H1 (cell line): ENCODE data around the gene FOXA2. TPM values are rescaled to one million over a fixed set of nuclear protein-coding genes. Genes with fewer than 3 reads are reported as not detected.

Experiments
- CTCF ChIA-PET: fragments of 300-600 bp; sonication (Branson Sonifier 250); formaldehyde crosslinking; loops from one replicate; lab custom pipeline; 2021; ENCODE audit not compliant: partially characterized antibody; lab: Charles Lee
- POLR2A ChIA-PET: fragments of 300-600 bp; sonication (Branson Sonifier 250); formaldehyde crosslinking; loops from one replicate; lab custom pipeline; 2021; ENCODE audit warnings: inconsistent platforms; ENCODE audit not compliant: partially characterized antibody; lab: Charles Lee
- DNase-seq, 2 experiments: peaks; one replicate each; pipeline versions ENCODE4 v3.0.0 to v3.0.0-alpha.2; 2010 to 2022; ENCODE audit warnings: low spot score in 2 of 2, low read depth in 1 of 2, mixed read lengths in 1 of 2
- FAIRE-seq: peaks from 2 replicates; lab custom pipeline; 2011; peaks lifted over from hg19 to GRCh38; lab: Jason Lieb, UNC
- H2AFZ ChIP-seq: 2 replicates; pipeline ENCODE4 v1.8.1; 2012; ENCODE audit warnings: low read length, inconsistent platforms
- H2AK5ac ChIP-seq: 2 replicates; pipeline ENCODE4 v1.6.1; 2013; ENCODE audit warnings: low read depth, low read length
- H2BK120ac ChIP-seq: replicated peaks from 2 replicates; pipeline ENCODE3; 2013; ENCODE audit warnings: low read depth, low read length, inconsistent platforms
- H2BK12ac ChIP-seq: 2 replicates; pipeline ENCODE4 v1.6.1; 2013; ENCODE audit warnings: low read depth, low read length
- H2BK15ac ChIP-seq: 2 replicates; pipeline ENCODE4 v1.6.1; 2013; ENCODE audit warnings: low read length
- H2BK20ac ChIP-seq: 2 replicates; pipeline ENCODE4 v1.6.1; 2013; ENCODE audit warnings: low read length
- H2BK5ac ChIP-seq: 2 replicates; pipeline ENCODE4 v1.6.1; 2013; ENCODE audit warnings: low read depth, low read length
- H3K14ac ChIP-seq: 2 replicates; pipeline ENCODE4 v1.6.1; 2013; ENCODE audit warnings: inconsistent platforms; ENCODE audit not compliant: insufficient read length
- H3K18ac ChIP-seq: 2 replicates; pipeline ENCODE4 v1.6.1; 2013; ENCODE audit warnings: low read length; ENCODE audit errors: extremely low read depth
- H3K23ac ChIP-seq: 2 replicates; pipeline ENCODE4 v1.6.1; 2013; ENCODE audit warnings: inconsistent platforms; ENCODE audit not compliant: insufficient read length
- H3K23me2 ChIP-seq: 2 replicates; pipeline ENCODE4 v1.6.1; 2013; ENCODE audit warnings: low read depth, low read length
- H3K27ac ChIP-seq: 2 replicates; pipeline ENCODE4 v1.6.1; 2011; ENCODE audit warnings: low read depth, low read length, inconsistent platforms
- H3K27me3 ChIP-seq, 4 experiments: replicated peaks in 1 of 4; 1 replicate in 1 of 4; 2 replicates in 3 of 4; pipeline versions ENCODE4 v1.6.1 to v1.8.1; 2011 to 2013; ENCODE audit warnings: low read length in 3 of 4, mild to moderate bottlenecking in 3 of 4, inconsistent platforms in 2 of 4, mixed read lengths in 2 of 4, moderate library complexity in 1 of 4; ENCODE audit not compliant: control insufficient read depth in 3 of 4, insufficient read depth in 3 of 4; ENCODE audit errors: extremely low read depth in 1 of 4
- H3K36me3 ChIP-seq, 4 experiments: 2 replicates each; pipeline versions ENCODE4 v1.6.1 to v1.8.1; 2011 to 2013; ENCODE audit warnings: mild to moderate bottlenecking in 4 of 4, low read length in 3 of 4, moderate library complexity in 2 of 4, control low read depth in 1 of 4, inconsistent platforms in 1 of 4; ENCODE audit not compliant: insufficient read depth in 4 of 4, control insufficient read depth in 2 of 4
- H3K4ac ChIP-seq: replicated peaks from 2 replicates; pipeline ENCODE3; 2013; ENCODE audit warnings: low read length, low read depth, mixed read lengths, inconsistent platforms; ENCODE audit not compliant: insufficient read length
- H3K4me1 ChIP-seq, 4 experiments: replicated peaks in 1 of 4; 1 replicate in 1 of 4; 2 replicates in 3 of 4; pipeline versions ENCODE4 v1.6.1 to v1.8.1; 2011 to 2013; ENCODE audit warnings: low read length in 3 of 4, inconsistent platforms in 2 of 4, mixed read lengths in 1 of 4; ENCODE audit not compliant: insufficient read depth in 4 of 4, control insufficient read depth in 3 of 4
- H3K4me2 ChIP-seq, 2 experiments: 2 replicates each; pipeline versions ENCODE4 v1.6.1 to v1.8.1; 2011 to 2013; ENCODE audit warnings: low read depth in 2 of 2, low read length in 2 of 2, control low read depth in 1 of 2, inconsistent platforms in 1 of 2, mild to moderate bottlenecking in 1 of 2; ENCODE audit not compliant: insufficient read depth in 1 of 2
- H3K4me3 ChIP-seq, 4 experiments: fragments of 200-600, 300-600 bp in 1 of 4; sonication (generic), shearing (Covaris generic), sonication (Bioruptor Twin) in 1 of 4; 2 replicates each; pipeline versions ENCODE4 v1.5.1 to v1.8.1; 2011 to 2016; ENCODE audit warnings: low read length in 4 of 4, low read depth in 3 of 4, control low read depth in 2 of 4, inconsistent platforms in 2 of 4, mild to moderate bottlenecking in 2 of 4, mixed read lengths in 1 of 4, moderate library complexity in 1 of 4; ENCODE audit not compliant: insufficient read depth in 2 of 4; ENCODE audit errors: extremely low read depth in 1 of 4
- H3K56ac ChIP-seq: replicated peaks from 2 replicates; pipeline ENCODE3; 2013; ENCODE audit warnings: low read depth, mild to moderate bottlenecking, mixed read lengths, low read length, inconsistent platforms; ENCODE audit not compliant: insufficient read length
- H3K79me1 ChIP-seq: 2 replicates; pipeline ENCODE4 v1.6.1; 2013; ENCODE audit warnings: low read depth, low read length, control low read depth
- H3K79me2 ChIP-seq, 2 experiments: 2 replicates each; pipeline versions ENCODE4 v1.6.1 to v1.8.1; 2012 to 2013; ENCODE audit warnings: low read length in 2 of 2, mild to moderate bottlenecking in 2 of 2, inconsistent platforms in 1 of 2; ENCODE audit not compliant: insufficient read depth in 2 of 2, control insufficient read depth in 1 of 2
- H3K9ac ChIP-seq, 4 experiments: replicated peaks in 1 of 4; 1 replicate in 1 of 4; 2 replicates in 3 of 4; pipeline versions ENCODE4 v1.6.1 to v1.8.1; 2011 to 2013; ENCODE audit warnings: low read depth in 3 of 4, low read length in 3 of 4, control low read depth in 2 of 4, mild to moderate bottlenecking in 2 of 4, moderate library complexity in 2 of 4, inconsistent platforms in 1 of 4; ENCODE audit errors: extremely low read depth in 1 of 4
- H3K9me3 ChIP-seq, 2 experiments: 2 replicates each; pipeline versions ENCODE4 v1.6.1 to v1.8.1; 2012 to 2013; ENCODE audit warnings: mild to moderate bottlenecking in 2 of 2, moderate library complexity in 2 of 2, control low read depth in 1 of 2, inconsistent platforms in 1 of 2, low read depth in 1 of 2, low read length in 1 of 2, mixed read lengths in 1 of 2; ENCODE audit not compliant: insufficient read depth in 2 of 2
- H4K20me1 ChIP-seq, 2 experiments: replicated peaks in 1 of 2; 2 replicates each; pipeline versions ENCODE3 to v1.8.1; 2011 to 2013; ENCODE audit warnings: inconsistent platforms in 2 of 2, low read length in 2 of 2, mild to moderate bottlenecking in 1 of 2; ENCODE audit not compliant: insufficient read depth in 2 of 2, control insufficient read depth in 1 of 2
- H4K5ac ChIP-seq: 2 replicates; pipeline ENCODE4 v1.6.1; 2013; ENCODE audit warnings: low read length, low read depth, mixed read lengths, inconsistent platforms; ENCODE audit not compliant: insufficient read length
- H4K8ac ChIP-seq: 2 replicates; pipeline ENCODE4 v1.8.0; 2013; ENCODE audit warnings: mild to moderate bottlenecking, moderate library complexity, low read length, inconsistent platforms; ENCODE audit not compliant: insufficient read depth; ENCODE audit errors: extremely low read depth
- H4K91ac ChIP-seq: replicated peaks from 2 replicates; pipeline ENCODE3; 2013; ENCODE audit warnings: low read length, mixed read lengths, inconsistent platforms; ENCODE audit not compliant: insufficient read length
- POLR2A ChIP-seq, 2 experiments: IDR thresholded peaks; 1 replicate in 1 of 2; 2 replicates in 1 of 2; pipeline ENCODE4 v1.6.1; 2011; ENCODE audit warnings: low read depth in 2 of 2, low read length in 2 of 2, mild to moderate bottlenecking in 2 of 2; ENCODE audit errors: control extremely low read depth in 1 of 2
- RXRA ChIP-seq: IDR thresholded peaks from 2 replicates; pipeline ENCODE4 v1.6.1; 2011; ENCODE audit warnings: low read depth, mild to moderate bottlenecking, low read length, moderate library complexity; ENCODE audit not compliant: insufficient read depth
- SIN3A ChIP-seq, 2 experiments: IDR thresholded peaks in 1 of 2; conservative IDR thresholded peaks in 1 of 2; 2 replicates each; pipeline ENCODE4 v1.6.1; 2011 to 2012; ENCODE audit warnings: low read length in 2 of 2, improper control_type of control experiment in 1 of 2, low read depth in 1 of 2, mild to moderate bottlenecking in 1 of 2
- TCF12 ChIP-seq: IDR thresholded peaks from 2 replicates; pipeline ENCODE4 v1.6.1; 2011; ENCODE audit warnings: low read depth, mild to moderate bottlenecking, low read length
- WGBS, 2 experiments: shearing (Covaris generic) in 1 of 2; methylation state at CpG; one replicate each; pipeline versions ENCODE4 v1.1.6 to v1.1.7; 2013 to 2015; ENCODE audit warnings: low lambda C conversion rate in 2 of 2, mixed read lengths in 2 of 2, inconsistent platforms in 1 of 2, low coverage in 1 of 2, missing lambda C conversion rate in 1 of 2; ENCODE audit not compliant: insufficient replicate concordance in 2 of 2, insufficient coverage in 1 of 2, insufficient read length in 1 of 2; ENCODE audit errors: extremely low coverage in 1 of 2, missing lambda C conversion rate in 1 of 2; 5-methylcytosine and 5-hydroxymethylcytosine counted together
- polyA plus RNA-seq, 7 experiments: library from polyadenylated mRNA; depleted of rRNA in 3 of 7; stranded (reverse) in 5 of 7; unstranded in 2 of 7; fragments of >200 nt in 5 of 7; fragments of 200-250 nt in 2 of 7; gene quantifications; 1 replicate in 5 of 7; 2 replicates in 1 of 7; 4 replicates in 1 of 7; pipeline versions ENCODE4 v1.2.1 to v1.2.3, GENCODE V29; 2011 to 2013; ENCODE audit warnings: missing spikeins in 2 of 7, mixed read lengths in 2 of 7
- total RNA-seq: library from RNA; stranded (reverse); fragmentation: NEBNext Ultra II Directional; extraction: Animal tissue kit (Norgen Biotek cat#: 25700); gene quantifications from 2 replicates; pipeline ENCODE4 v1.2.1, GENCODE V29; 2021

FOXA2 gene
- total and polyA plus RNA-seq, 2 of the 8 experiments (the other 6 are each of a cell fraction or from before 2014, with no cell fraction given) = not detected

- Histone ChIP-seq H3K18ac (no peak overlapping the region), H3K56ac (no peak overlapping the region), H3K4me3 (no peak overlapping the region), H4K5ac (no peak overlapping the region), H2BK12ac (no peak overlapping the region), H3K9me3 (no peaks in the 10 kb centered on the region), H2AFZ (no peak overlapping the region), H3K23me2 (peaks cover 8% of the 10 kb centered on the region; the same call in 1 of the 2 replicates), H2BK15ac (no peak overlapping the region), H3K27ac (no peak overlapping the region), H4K20me1 (peaks cover 15 to 25% of the 10 kb centered on the region in 2 experiments), H2BK20ac (no peak overlapping the region), H3K9ac (no peak overlapping the region), H2AK5ac (no peak overlapping the region), H4K8ac (no peak overlapping the region), H3K23ac (no peak overlapping the region), H3K79me1 (no peaks in the 10 kb centered on the region), H3K4ac (no peak overlapping the region), H4K91ac (no peak overlapping the region), H2BK120ac (no peak overlapping the region), H3K79me2 (no peaks in the 10 kb centered on the region), H3K36me3 (peaks cover 0 to 4% (median 0%) of the 10 kb centered on the region in 4 experiments; a peak in 1 of 8 replicates), H3K4me2 (no peak overlapping the region), H3K14ac (no peak overlapping the region), H2BK5ac (no peak overlapping the region), H3K27me3 (peaks cover 84 to 100% (median 96%) of the 10 kb centered on the region in 4 experiments), H3K4me1 (peaks cover 12 to 50% (median 24%) of the 10 kb centered on the region in 4 experiments)
- TF ChIP-seq RXRA = 0 out of 2 replicates have a peak, but pooled peaks have one; percentile 37
- TF ChIP-seq POLR2A (IDR thresholded peaks at IDR 0.05; ENCODE audit: control extremely low read depth in 1 of 2, low read depth in 2 of 2, low read length in 2 of 2) = no peak
- TF ChIP-seq SIN3A (conservative IDR thresholded peaks at IDR 0.05 in 1 of 2, IDR thresholded peaks at IDR 0.05 in 1 of 2; ENCODE audit: low read depth in 1 of 2, low read length in 2 of 2) = 0 out of 4 replicates have a peak, but pooled peaks of 1 of the 2 experiments have one; percentile 25
- no peak for TF ChIP-seq TCF12
- FAIRE-seq (no peak), DNase-seq (no peak)
- WGBS, 2 experiments = 10% methylated on average over 2 of the region's 6 CpGs; no CpG with 5 or more reads in 1 of the 2 experiments
- CTCF ChIA-PET = interaction anchor here (0.8 to 8.4 kb wide), 7 partner anchors 9 to 870 kb away, joined by 3 to 69 read pairs (median 5); partner anchors contain the start of gene FOXA2
- POLR2A ChIA-PET = interaction anchor here (2.1 to 2.6 kb wide), 2 partner anchors 9 to 10 kb away, joined by 7 to 9 read pairs; no protein-coding TSS in a partner anchor
These were observed 11.9 kb downstream of the FOXA2 start for GRCh38 chr20:22572491-22572890.
